ENCODE measurements around the gene GUCA2A. TPM values are rescaled to one million over a fixed set of nuclear protein-coding genes. Genes with fewer than 3 reads are reported as not detected.

Gene GUCA2A
- total and polyA plus RNA-seq, 7 experiments from 2014 or later, result 0.76 TPM; not detected in 6

DNA sequence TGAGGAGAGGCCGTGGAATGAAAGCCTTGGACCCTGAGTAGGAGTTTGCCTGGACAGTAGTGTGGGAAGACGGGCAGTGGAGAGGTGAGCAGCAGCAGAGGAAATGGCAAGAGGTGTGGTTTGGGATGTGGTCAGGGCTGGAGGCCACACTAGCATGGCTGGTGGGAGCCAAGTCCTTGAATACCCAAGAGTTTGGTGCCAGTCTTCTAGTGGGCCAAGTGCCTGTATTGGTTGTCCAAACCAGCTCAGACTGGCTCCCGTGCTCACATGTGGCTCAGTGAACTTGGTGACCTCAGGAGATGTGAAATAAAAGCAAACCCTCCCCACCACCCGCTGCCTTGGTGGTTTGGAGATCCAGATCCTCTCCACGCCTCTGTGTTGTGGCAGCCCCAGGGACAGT, 2.4 kb downstream of the GUCA2A start:
- Histone ChIP-seq H3K4me1 (ENCODE audit: control insufficient read depth in 2 of 2, insufficient read depth in 2 of 2, low read length in 2 of 2) (no peaks in the 10 kb centered on the region), H3K27ac (ENCODE audit: low read depth, low read length) (no peak overlapping the region), H3K9me3 (ENCODE audit: control insufficient read depth in 2 of 3, low read length in 3 of 3) (no peaks in the 10 kb centered on the region), H3K4me3 (ENCODE audit: low read length) (no peak overlapping the region), H3K36me3 (ENCODE audit: control insufficient read depth in 2 of 3, insufficient read depth in 3 of 3, low read length in 3 of 3) (no peaks in the 10 kb centered on the region), H3K27me3 (ENCODE audit: control insufficient read depth in 2 of 2, insufficient read depth in 2 of 2, low read length in 2 of 2) (no peaks in the 10 kb centered on the region)
- Mint-ChIP-seq H3K9me3 (peaks cover 2 to 19% (median 6%) of the 10 kb centered on the region in 11 donors), H3K27ac (no peak overlapping the region), H3K36me3 (peaks cover 0 to 6% (median 4%) of the 10 kb centered on the region in 5 donors), H3K27me3 (peaks cover 0 to 14% (median 11%) of the 10 kb centered on the region in 5 donors), H3K4me1 (peaks cover 6 to 9% (median 7%) of the 10 kb centered on the region in 7 donors), H3K4me3 (no peak overlapping the region)
- intact Hi-C loops (cut with micrococcal nuclease), result no loop called here
- no peak for ATAC-seq
- DNase-seq, result peak in 1 of 9 donors; percentile 13
- ChIA-PET CTCF (no interaction called here), POLR2A (no interaction called here)

GRCh38 chr1:42158189-42158588, 6.4 kb downstream of the GUCA2A start:
- Mint-ChIP-seq H3K27ac (no peak overlapping the region), H3K4me3 (peak overlapping the region in 2 of 10 donors; percentile 5 to 25), H3K4me1 (peaks cover 6 to 9% (median 7%) of the 10 kb centered on the region in 7 donors), H3K36me3 (peaks cover 0 to 6% (median 4%) of the 10 kb centered on the region in 5 donors), H3K9me3 (peaks cover 2 to 19% (median 6%) of the 10 kb centered on the region in 11 donors), H3K27me3 (peaks cover 0 to 14% (median 11%) of the 10 kb centered on the region in 5 donors)
- intact Hi-C loops (cut with micrococcal nuclease), result no loop called here
- POLR2A ChIA-PET, result no interaction called here
- CTCF ChIA-PET, result interaction anchor here (0.5 to 0.8 kb wide), 2 partner anchors 15 to 504 kb away, joined by 4 read pairs; no protein-coding TSS in a partner anchor
- no peak for ATAC-seq
- no peaks in the 10 kb centered on the region for H3K36me3 ChIP-seq (ENCODE audit: control insufficient read depth in 2 of 3, insufficient read depth in 3 of 3, low read length in 3 of 3)
- no peaks in the 10 kb centered on the region for H3K4me1 ChIP-seq (ENCODE audit: control insufficient read depth in 2 of 2, insufficient read depth in 2 of 2, low read length in 2 of 2)
- H3K4me3 ChIP-seq (ENCODE audit: low read length), result no peak overlapping the region
- no peak for DNase-seq
- no peaks in the 10 kb centered on the region for H3K9me3 ChIP-seq (ENCODE audit: control insufficient read depth in 2 of 3, low read length in 3 of 3)
- no peak overlapping the region for H3K27ac ChIP-seq (ENCODE audit: low read depth, low read length)
- no peaks in the 10 kb centered on the region for H3K27me3 ChIP-seq (ENCODE audit: control insufficient read depth in 2 of 2, insufficient read depth in 2 of 2, low read length in 2 of 2)

DNA sequence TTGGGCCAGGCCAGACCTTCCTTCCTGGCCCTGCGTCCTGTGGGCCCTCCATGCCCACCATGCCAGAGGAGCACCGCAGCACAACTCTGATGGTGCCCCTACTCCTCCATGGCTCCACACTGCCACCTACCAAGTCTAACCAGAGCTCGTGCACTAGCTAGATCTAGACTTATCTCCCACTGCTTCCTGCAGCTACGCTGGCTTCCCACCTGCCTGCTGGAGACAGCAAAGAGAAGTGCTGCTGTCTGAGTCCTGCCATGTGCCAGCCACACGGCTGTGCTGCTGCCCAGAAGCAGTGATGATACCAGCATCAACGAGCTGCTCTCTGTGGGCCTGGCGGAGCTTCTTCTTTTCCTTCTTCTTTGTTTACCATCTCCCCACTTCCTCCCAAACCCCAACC, 6.9 kb downstream of the GUCA2A start:
- ChIA-PET POLR2A (no interaction called here), CTCF (interaction anchor here (0.5 to 0.8 kb wide), 2 partner anchors 15 to 503 kb away, joined by 4 read pairs; no protein-coding TSS in a partner anchor)
- peak; percentile 40 for ATAC-seq
- peaks cover 0 to 14% (median 11%) of the 10 kb centered on the region in 5 donors for H3K27me3 Mint-ChIP-seq
- intact Hi-C loops (cut with micrococcal nuclease), result no loop called here
- peaks cover 0 to 6% (median 4%) of the 10 kb centered on the region in 5 donors for H3K36me3 Mint-ChIP-seq
- H3K4me3 ChIP-seq (ENCODE audit: low read length), result no peak overlapping the region
- H3K4me1 Mint-ChIP-seq, result peaks cover 6 to 9% (median 7%) of the 10 kb centered on the region in 7 donors
- DNase-seq, result peak in 1 of 9 donors; percentile 12
- no peaks in the 10 kb centered on the region for H3K36me3 ChIP-seq (ENCODE audit: control insufficient read depth in 2 of 3, insufficient read depth in 3 of 3, low read length in 3 of 3)
- H3K27ac Mint-ChIP-seq, result peak overlapping the region in 2 of 9 donors; percentile 14 to 60
- H3K27ac ChIP-seq (ENCODE audit: low read depth, low read length), result no peak overlapping the region
- peak overlapping the region in 3 of 10 donors; percentile 5 to 51 (median 25) for H3K4me3 Mint-ChIP-seq
- no peaks in the 10 kb centered on the region for H3K27me3 ChIP-seq (ENCODE audit: control insufficient read depth in 2 of 2, insufficient read depth in 2 of 2, low read length in 2 of 2)
- no peaks in the 10 kb centered on the region for H3K4me1 ChIP-seq (ENCODE audit: control insufficient read depth in 2 of 2, insufficient read depth in 2 of 2, low read length in 2 of 2)
- H3K9me3 ChIP-seq (ENCODE audit: control insufficient read depth in 2 of 3, low read length in 3 of 3), result no peaks in the 10 kb centered on the region
- H3K9me3 Mint-ChIP-seq, result peaks cover 2 to 19% (median 6%) of the 10 kb centered on the region in 11 donors

DNA sequence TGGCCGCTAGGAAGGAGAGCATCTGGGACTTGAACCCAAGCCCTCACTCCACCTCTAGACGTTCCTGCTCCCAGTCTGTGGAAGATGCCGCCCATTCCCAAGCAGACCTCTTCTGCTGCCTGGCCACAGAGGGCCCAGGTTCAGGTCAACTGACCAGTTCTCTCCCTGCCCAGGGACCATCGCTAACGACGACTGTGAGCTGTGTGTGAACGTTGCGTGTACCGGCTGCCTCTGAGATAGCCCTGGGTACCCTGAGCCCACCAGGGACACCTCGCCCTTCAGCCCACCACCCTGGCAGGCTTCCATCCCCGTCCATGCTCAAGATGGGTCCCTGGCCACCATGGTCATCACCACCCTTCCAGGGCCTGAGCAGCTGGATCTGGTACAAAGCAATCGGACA, 9.2 kb downstream of the GUCA2A start:
- no peaks in the 10 kb centered on the region for H3K27me3 ChIP-seq (ENCODE audit: control insufficient read depth in 2 of 2, insufficient read depth in 2 of 2, low read length in 2 of 2)
- H3K4me1 ChIP-seq (ENCODE audit: control insufficient read depth in 2 of 2, insufficient read depth in 2 of 2, low read length in 2 of 2), result no peaks in the 10 kb centered on the region
- H3K9me3 Mint-ChIP-seq, result peaks cover 0 to 12% (median 0%) of the 10 kb centered on the region in 11 donors
- ChIA-PET CTCF (interaction anchor here (0.9 kb wide), 2 partner anchors 8 to 18 kb away, joined by 3 to 4 read pairs; no protein-coding TSS in a partner anchor), POLR2A (interaction anchor here (0.5 kb wide), 1 partner anchor 156 kb away, joined by 4 read pairs; no protein-coding TSS in a partner anchor)
- H3K4me1 Mint-ChIP-seq, result peaks cover 6 to 8% (median 7%) of the 10 kb centered on the region in 7 donors
- H3K4me3 ChIP-seq (ENCODE audit: low read length), result no peak overlapping the region
- no peak overlapping the region for H3K27ac Mint-ChIP-seq
- H3K4me3 Mint-ChIP-seq, result no peak overlapping the region
- no peaks in the 10 kb centered on the region for H3K9me3 ChIP-seq (ENCODE audit: control insufficient read depth in 2 of 3, low read length in 3 of 3)
- intact Hi-C loops (cut with micrococcal nuclease), result no loop called here
- no peaks in the 10 kb centered on the region for H3K36me3 ChIP-seq (ENCODE audit: control insufficient read depth in 2 of 3, insufficient read depth in 3 of 3, low read length in 3 of 3)
- no peak for DNase-seq
- no peaks in the 10 kb centered on the region for H3K36me3 Mint-ChIP-seq
- no peak overlapping the region for H3K27ac ChIP-seq (ENCODE audit: low read depth, low read length)
- H3K27me3 Mint-ChIP-seq, result peaks cover 7 to 14% (median 9%) of the 10 kb centered on the region in 5 donors
- no peak for ATAC-seq

- no peaks in the 10 kb centered on the region for H3K4me1 ChIP-seq (ENCODE audit: control insufficient read depth in 2 of 2, insufficient read depth in 2 of 2, low read length in 2 of 2)
- no peaks in the 10 kb centered on the region for H3K36me3 Mint-ChIP-seq
- intact Hi-C loops (cut with micrococcal nuclease), result no loop called here
- no peaks in the 10 kb centered on the region for H3K27me3 ChIP-seq (ENCODE audit: control insufficient read depth in 2 of 2, insufficient read depth in 2 of 2, low read length in 2 of 2)
- H3K9me3 ChIP-seq (ENCODE audit: control insufficient read depth in 2 of 3, low read length in 3 of 3), result no peaks in the 10 kb centered on the region
- H3K27ac Mint-ChIP-seq, result no peak overlapping the region
- ATAC-seq (no peak), DNase-seq (no peak)
- CTCF ChIA-PET, result interaction anchor here (0.6 to 0.9 kb wide), 2 partner anchors 19 to 340 kb away, joined by 3 read pairs; no protein-coding TSS in a partner anchor
- peaks cover 6 to 8% (median 7%) of the 10 kb centered on the region in 7 donors for H3K4me1 Mint-ChIP-seq
- H3K4me3 Mint-ChIP-seq, result no peak overlapping the region
- H3K27me3 Mint-ChIP-seq, result peaks cover 8 to 16% (median 11%) of the 10 kb centered on the region in 5 donors
- no peak overlapping the region for H3K4me3 ChIP-seq (ENCODE audit: low read length)
- no peaks in the 10 kb centered on the region for H3K36me3 ChIP-seq (ENCODE audit: control insufficient read depth in 2 of 3, insufficient read depth in 3 of 3, low read length in 3 of 3)
- peaks cover 0 to 7% (median 0%) of the 10 kb centered on the region in 11 donors for H3K9me3 Mint-ChIP-seq
- no peak overlapping the region for H3K27ac ChIP-seq (ENCODE audit: low read depth, low read length)
- POLR2A ChIA-PET, result no interaction called here
Measured at GRCh38 chr1:42154685-42155084, 9.9 kb downstream of the GUCA2A start.

DNA sequence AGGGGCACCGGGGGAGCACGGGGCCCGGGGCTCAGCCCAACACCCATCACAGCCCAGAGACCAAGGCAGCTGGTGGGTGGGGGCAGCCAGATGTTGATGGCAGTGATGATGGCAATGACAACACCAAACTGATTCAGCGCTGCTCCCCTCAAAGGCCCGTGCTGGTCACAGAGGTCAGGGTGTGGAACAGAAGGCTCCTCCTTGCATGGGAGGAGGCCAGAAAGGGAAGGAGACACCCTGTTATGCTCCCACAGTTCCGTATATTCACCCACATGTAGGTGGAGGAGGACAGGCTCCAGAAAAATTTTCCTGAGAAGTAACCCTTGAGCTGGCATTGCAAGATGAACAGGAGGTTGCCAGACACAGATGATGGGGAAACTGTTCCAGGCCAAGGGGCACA, 10.9 kb downstream of the GUCA2A start:
- no peaks in the 10 kb centered on the region for H3K27me3 ChIP-seq (ENCODE audit: control insufficient read depth in 2 of 2, insufficient read depth in 2 of 2, low read length in 2 of 2)
- H3K4me3 Mint-ChIP-seq, result no peak overlapping the region

More for the DNA sequence above, 10.9 kb downstream of the GUCA2A start:
- Mint-ChIP-seq H3K9me3 (peaks cover 0 to 2% (median 0%) of the 10 kb centered on the region in 11 donors), H3K36me3 (no peaks in the 10 kb centered on the region), H3K4me1 (peaks cover 6 to 8% (median 7%) of the 10 kb centered on the region in 7 donors), H3K27me3 (peaks cover 6 to 12% (median 10%) of the 10 kb centered on the region in 5 donors), H3K27ac (peak overlapping the region in 1 of 9 donors; percentile 12)
- H3K4me3 ChIP-seq (ENCODE audit: low read length), result no peak overlapping the region
- H3K4me1 ChIP-seq (ENCODE audit: control insufficient read depth in 2 of 2, insufficient read depth in 2 of 2, low read length in 2 of 2), result no peaks in the 10 kb centered on the region
- CTCF ChIA-PET, result no interaction called here
- intact Hi-C loops (cut with micrococcal nuclease), result no loop called here
- H3K36me3 ChIP-seq (ENCODE audit: control insufficient read depth in 2 of 3, insufficient read depth in 3 of 3, low read length in 3 of 3), result no peaks in the 10 kb centered on the region
- H3K9me3 ChIP-seq (ENCODE audit: control insufficient read depth in 2 of 3, low read length in 3 of 3), result no peaks in the 10 kb centered on the region
- DNase-seq (no peak), ATAC-seq (no peak)
- H3K27ac ChIP-seq (ENCODE audit: low read depth, low read length), result no peak overlapping the region
- POLR2A ChIA-PET, result no interaction called here
